CD8-positive, alpha-beta memory T cell (primary cell): ENCODE measurements around the gene TRIM52. TPM values are rescaled to one million over a fixed set of nuclear protein-coding genes. Genes with fewer than 3 reads are reported as not detected.
A peak's percentile ranks its signal among the peaks of the same experiment; 100 is the strongest.

Experiments used
- CTCF ChIA-PET: fragments of 350-600 bp; sonication (Branson Sonifier 250); formaldehyde crosslinking; loops from one replicate; lab custom pipeline; 2021; ENCODE audit warnings: antibody characterized with exemption; lab: Charles Lee
- POLR2A ChIA-PET: fragments of 350-600 bp; sonication (Branson Sonifier 250); formaldehyde crosslinking; loops from one replicate; lab custom pipeline; 2021; ENCODE audit warnings: antibody characterized with exemption; lab: Charles Lee
- DNase-seq, 5 donors: peaks; one replicate each; pipeline versions ENCODE4 v3.0.0 to v3.0.0-alpha.2; 2020 to 2022; ENCODE audit warnings: mixed read lengths in 1 of 5
- H3K27ac ChIP-seq: one replicate; pipeline ENCODE4 v1.7.0; 2013; ENCODE audit warnings: low read depth, mild to moderate bottlenecking, low read length, moderate library complexity
- H3K27me3 ChIP-seq: 2 replicates; pipeline ENCODE4 v1.7.0; 2013; ENCODE audit warnings: low read length, mild to moderate bottlenecking; ENCODE audit not compliant: insufficient read depth, poor library complexity, severe bottlenecking
- H3K36me3 ChIP-seq: 2 replicates; pipeline ENCODE4 v1.7.0; 2013; ENCODE audit warnings: mild to moderate bottlenecking, low read length, moderate library complexity; ENCODE audit not compliant: insufficient read depth
- H3K4me1 ChIP-seq: 2 replicates; pipeline ENCODE4 v1.7.0; 2013; ENCODE audit warnings: mild to moderate bottlenecking, low read length, moderate library complexity; ENCODE audit not compliant: insufficient read depth
- H3K4me3 ChIP-seq: 2 replicates; pipeline ENCODE4 v1.7.0; 2013; ENCODE audit warnings: mild to moderate bottlenecking, low read length
- H3K9me3 ChIP-seq: 2 replicates; pipeline ENCODE4 v1.7.0; 2013; ENCODE audit warnings: mild to moderate bottlenecking, low read length
- H3K27ac Mint-ChIP-seq, 8 donors: one replicate each; pipeline ENCODE4 v1.8.0; 2020 to 2021; ENCODE audit warnings: mixed read lengths in 8 of 8, mild to moderate bottlenecking in 6 of 8, inconsistent platforms in 3 of 8, moderate library complexity in 3 of 8
- H3K27me3 Mint-ChIP-seq, 2 donors: one replicate each; pipeline ENCODE4 v1.8.0; 2020 to 2021; ENCODE audit warnings: mixed read lengths in 2 of 2, mild to moderate bottlenecking in 1 of 2, moderate library complexity in 1 of 2
- H3K36me3 Mint-ChIP-seq, 3 donors: one replicate each; pipeline ENCODE4 v1.8.0; 2020 to 2021; ENCODE audit warnings: mixed read lengths in 3 of 3, inconsistent platforms in 1 of 3, mild to moderate bottlenecking in 1 of 3
- H3K4me1 Mint-ChIP-seq, 3 donors: one replicate each; pipeline ENCODE4 v1.8.0; 2020 to 2021; ENCODE audit warnings: mixed read lengths in 3 of 3, inconsistent platforms in 1 of 3, mild to moderate bottlenecking in 1 of 3
- H3K4me3 Mint-ChIP-seq, 7 donors: one replicate each; pipeline ENCODE4 v1.8.0; 2020 to 2021; ENCODE audit warnings: mixed read lengths in 7 of 7, mild to moderate bottlenecking in 6 of 7, moderate library complexity in 4 of 7, inconsistent platforms in 2 of 7
- H3K9me3 Mint-ChIP-seq, 5 donors: one replicate each; pipeline ENCODE4 v1.8.0; 2020 to 2022; ENCODE audit warnings: mixed read lengths in 5 of 5, mild to moderate bottlenecking in 3 of 5, moderate library complexity in 2 of 5, inconsistent platforms in 1 of 5
- polyA plus RNA-seq: library from polyadenylated mRNA; unstranded; fragments of 300-500 nt; fragmentation: Illumina TruSeq; gene quantifications from one replicate; pipeline ENCODE4 v1.2.3, GENCODE V29; 2021
- total RNA-seq, 2 experiments: library from RNA; stranded (reverse); gene quantifications; one replicate each; pipeline ENCODE4 v1.2.3, GENCODE V29; 2021

Gene TRIM52
- total and polyA plus RNA-seq, 3 experiments from 2014 or later = 14.1 to 46.3 (median 17.1) TPM

GRCh38 chr5:181263633-181264032, 2.7 kb upstream of the TRIM52 start:
- ChIA-PET CTCF (interaction anchor here (1.2 kb wide), 2 partner anchors 41 to 72 kb away, joined by 3 to 4 read pairs; partner anchors contain the start of gene TRIM41), POLR2A (interaction anchor here (4.7 kb wide), 1 partner anchor 19 kb away, joined by 94 read pairs; the partner anchor contains the start of gene RACK1)
- Histone ChIP-seq H3K27ac (no peak overlapping the region), H3K4me3 (no peak overlapping the region), H3K4me1 (peaks cover 24% of the 10 kb centered on the region), H3K36me3 (peaks cover 7% of the 10 kb centered on the region), H3K27me3 (no peaks in the 10 kb centered on the region), H3K9me3 (no peaks in the 10 kb centered on the region)
- Mint-ChIP-seq H3K27me3 (no peaks in the 10 kb centered on the region), H3K27ac (peak overlapping the region; percentile 18 to 95 (median 56)), H3K36me3 (peaks cover 3 to 37% (median 5%) of the 10 kb centered on the region in 3 donors), H3K4me3 (peak overlapping the region in 6 of 7 donors; percentile 10 to 98 (median 57)), H3K4me1 (peaks cover 26 to 29% (median 26%) of the 10 kb centered on the region in 3 donors), H3K9me3 (no peaks in the 10 kb centered on the region)
- no peak for DNase-seq

GRCh38 chr5:181261320-181262049, 542 bp upstream of the TRIM52 start:
- H3K27ac Mint-ChIP-seq = peak overlapping the region; percentile 95 to 99 (median 98)
- peak overlapping the region; percentile 99 for H3K4me3 ChIP-seq
- no peaks in the 10 kb centered on the region for H3K27me3 ChIP-seq
- DNase-seq = peak; percentile 73 to 88 (median 82)
- ChIA-PET CTCF (interaction anchor here (1.0 to 3.5 kb wide), 15 partner anchors 10 to 102 kb away, joined by 3 to 39 read pairs (median 5); partner anchors contain the start of genes RACK1, TRIM41 and TRIM7), POLR2A (interaction anchor here (0.6 to 4.7 kb wide), 12 partner anchors 10 to 458 kb away, joined by 3 to 118 read pairs (median 12); partner anchors contain the start of genes RACK1 and TRIM41)
- H3K4me3 Mint-ChIP-seq = peak overlapping the region; percentile 97 to 99 (median 98)
- H3K27ac ChIP-seq = peak overlapping the region; percentile 99
- H3K4me1 ChIP-seq = peaks cover 42% of the 10 kb centered on the region
- no peaks in the 10 kb centered on the region for H3K9me3 Mint-ChIP-seq
- no peaks in the 10 kb centered on the region for H3K9me3 ChIP-seq
- H3K27me3 Mint-ChIP-seq = no peaks in the 10 kb centered on the region
- peaks cover 7% of the 10 kb centered on the region for H3K36me3 ChIP-seq
- H3K36me3 Mint-ChIP-seq = peaks cover 5 to 47% (median 10%) of the 10 kb centered on the region in 3 donors
- H3K4me1 Mint-ChIP-seq = peaks cover 44 to 51% (median 47%) of the 10 kb centered on the region in 3 donors

- H3K27me3 ChIP-seq = no peaks in the 10 kb centered on the region
- POLR2A ChIA-PET = interaction anchor here (0.7 to 4.7 kb wide), 7 partner anchors 8 to 75 kb away, joined by 3 to 118 read pairs (median 31); partner anchors contain the start of genes RACK1 and TRIM41
- peak overlapping the region; percentile 99 for H3K4me3 ChIP-seq
- CTCF ChIA-PET = interaction anchor here (1.0 to 3.5 kb wide), 12 partner anchors 9 to 92 kb away, joined by 3 to 39 read pairs (median 12); partner anchors contain the start of genes RACK1, TRIM41 and TRIM7
- Mint-ChIP-seq H3K27me3 (no peaks in the 10 kb centered on the region), H3K9me3 (no peaks in the 10 kb centered on the region), H3K4me3 (peak overlapping the region; percentile 97 to 99 (median 98)), H3K36me3 (peaks cover 5 to 56% (median 14%) of the 10 kb centered on the region in 3 donors), H3K4me1 (peaks cover 57 to 64% (median 61%) of the 10 kb centered on the region in 3 donors), H3K27ac (peak overlapping the region; percentile 95 to 99 (median 98))
- H3K36me3 ChIP-seq = peaks cover 13% of the 10 kb centered on the region
- H3K9me3 ChIP-seq = no peaks in the 10 kb centered on the region
- peaks cover 56% of the 10 kb centered on the region for H3K4me1 ChIP-seq
- peak overlapping the region; percentile 99 for H3K27ac ChIP-seq
- DNase-seq = no peak
These were observed 796 bp downstream of the TRIM52 start for GRCh38 chr5:181259974-181260719.

- H3K9me3 Mint-ChIP-seq = no peaks in the 10 kb centered on the region
- H3K27me3 Mint-ChIP-seq = no peaks in the 10 kb centered on the region
- H3K4me1 Mint-ChIP-seq = peaks cover 64 to 73% (median 69%) of the 10 kb centered on the region in 3 donors
- DNase-seq = no peak
- H3K27ac Mint-ChIP-seq = peak overlapping the region; percentile 95 to 99 (median 98)
- Histone ChIP-seq H3K36me3 (peaks cover 19% of the 10 kb centered on the region), H3K4me1 (peaks cover 62% of the 10 kb centered on the region), H3K4me3 (peak overlapping the region; percentile 99), H3K27ac (peak overlapping the region; percentile 99), H3K9me3 (no peaks in the 10 kb centered on the region), H3K27me3 (no peaks in the 10 kb centered on the region)
- ChIA-PET POLR2A (interaction anchor here (0.7 to 4.7 kb wide), 3 partner anchors 15 to 70 kb away, joined by 3 to 118 read pairs (median 94); partner anchors contain the start of gene RACK1), CTCF (interaction anchor here (3.5 kb wide), 1 partner anchor 36 kb away, joined by 39 read pairs; the partner anchor contains the start of gene TRIM41)
- peak overlapping the region; percentile 97 to 99 (median 98) for H3K4me3 Mint-ChIP-seq
- peaks cover 5 to 60% (median 18%) of the 10 kb centered on the region in 3 donors for H3K36me3 Mint-ChIP-seq
These were observed 1.7 kb downstream of the TRIM52 start for GRCh38 chr5:181259283-181259682.

GRCh38 chr5:181258576-181258975, 2.4 kb downstream of the TRIM52 start:
- Histone ChIP-seq H3K4me3 (peak overlapping the region; percentile 99), H3K4me1 (peaks cover 62% of the 10 kb centered on the region), H3K36me3 (peaks cover 15% of the 10 kb centered on the region), H3K27ac (no peak overlapping the region), H3K27me3 (no peaks in the 10 kb centered on the region), H3K9me3 (no peaks in the 10 kb centered on the region)
- H3K4me1 Mint-ChIP-seq = peaks cover 63 to 74% (median 72%) of the 10 kb centered on the region in 3 donors
- H3K27me3 Mint-ChIP-seq = no peaks in the 10 kb centered on the region
- POLR2A ChIA-PET = interaction anchor here (0.6 kb wide), 1 partner anchor 9 kb away, joined by 3 read pairs; no protein-coding TSS in a partner anchor
- CTCF ChIA-PET = no interaction called here
- H3K27ac Mint-ChIP-seq = peak overlapping the region; percentile 95 to 99 (median 98)
- peaks cover under 1 to 60% (median 16%) of the 10 kb centered on the region in 3 donors for H3K36me3 Mint-ChIP-seq
- peak overlapping the region; percentile 97 to 99 (median 98) for H3K4me3 Mint-ChIP-seq
- DNase-seq = no peak
- no peaks in the 10 kb centered on the region for H3K9me3 Mint-ChIP-seq

GRCh38 chr5:181255836-181256578, 4.9 kb downstream of the TRIM52 start:
- Mint-ChIP-seq H3K27ac (peak overlapping the region in 7 of 8 donors; percentile 50 to 71 (median 59)), H3K4me1 (peaks cover 70 to 88% (median 85%) of the 10 kb centered on the region in 3 donors), H3K36me3 (peaks cover 0 to 69% (median 16%) of the 10 kb centered on the region in 3 donors), H3K27me3 (no peaks in the 10 kb centered on the region), H3K4me3 (peak overlapping the region in 2 of 7 donors; percentile 11 to 52), H3K9me3 (no peaks in the 10 kb centered on the region)
- no peak overlapping the region for H3K4me3 ChIP-seq
- ChIA-PET POLR2A (no interaction called here), CTCF (interaction anchor here (1.7 kb wide), 1 partner anchor 71 kb away, joined by 4 read pairs; no protein-coding TSS in a partner anchor)
- H3K36me3 ChIP-seq = peaks cover 16% of the 10 kb centered on the region
- H3K27me3 ChIP-seq = no peaks in the 10 kb centered on the region
- no peak overlapping the region for H3K27ac ChIP-seq
- DNase-seq = no peak
- H3K9me3 ChIP-seq = no peaks in the 10 kb centered on the region
- H3K4me1 ChIP-seq = peaks cover 57% of the 10 kb centered on the region

- H3K9me3 Mint-ChIP-seq = no peaks in the 10 kb centered on the region
- Histone ChIP-seq H3K27ac (no peak overlapping the region), H3K4me3 (no peak overlapping the region), H3K27me3 (no peaks in the 10 kb centered on the region), H3K36me3 (peaks cover 16% of the 10 kb centered on the region), H3K4me1 (peaks cover 55% of the 10 kb centered on the region), H3K9me3 (no peaks in the 10 kb centered on the region)
- no peaks in the 10 kb centered on the region for H3K27me3 Mint-ChIP-seq
- ChIA-PET CTCF (interaction anchor here (1.7 kb wide), 1 partner anchor 70 kb away, joined by 4 read pairs; no protein-coding TSS in a partner anchor), POLR2A (no interaction called here)
- H3K4me1 Mint-ChIP-seq = peaks cover 66 to 89% (median 84%) of the 10 kb centered on the region in 3 donors
- peaks cover 0 to 66% (median 16%) of the 10 kb centered on the region in 3 donors for H3K36me3 Mint-ChIP-seq
- no peak for DNase-seq
- peak overlapping the region in 5 of 8 donors; percentile 1 to 52 (median 18) for H3K27ac Mint-ChIP-seq
- peak overlapping the region in 1 of 7 donors; percentile 52 for H3K4me3 Mint-ChIP-seq
These were observed 5.7 kb downstream of the TRIM52 start for GRCh38 chr5:181255276-181255675.
